ENCODE data around the gene CLDN11.

- TF ChIP-seq YY1 (IDR thresholded peaks at IDR 0.05; ENCODE audit: low read depth, low read length) (no peak), MAX (IDR thresholded peaks at IDR 0.05; ENCODE audit: low read depth, low read length) (no peak), SREBF2 (IDR thresholded peaks at IDR 0.05; ENCODE audit: low read length) (no peak), POLR2AphosphoS5 (IDR thresholded peaks at IDR 0.05; ENCODE audit: low read length) (no peak), TAF1 (IDR thresholded peaks at IDR 0.05; ENCODE audit: borderline replicate concordance, low read depth, low read length) (no peak), EZH2 (IDR thresholded peaks at IDR 0.05; ENCODE audit: borderline replicate concordance, control insufficient read depth, low read depth, low read length) (no peak)
- TF ChIP-seq, protein P1, sequence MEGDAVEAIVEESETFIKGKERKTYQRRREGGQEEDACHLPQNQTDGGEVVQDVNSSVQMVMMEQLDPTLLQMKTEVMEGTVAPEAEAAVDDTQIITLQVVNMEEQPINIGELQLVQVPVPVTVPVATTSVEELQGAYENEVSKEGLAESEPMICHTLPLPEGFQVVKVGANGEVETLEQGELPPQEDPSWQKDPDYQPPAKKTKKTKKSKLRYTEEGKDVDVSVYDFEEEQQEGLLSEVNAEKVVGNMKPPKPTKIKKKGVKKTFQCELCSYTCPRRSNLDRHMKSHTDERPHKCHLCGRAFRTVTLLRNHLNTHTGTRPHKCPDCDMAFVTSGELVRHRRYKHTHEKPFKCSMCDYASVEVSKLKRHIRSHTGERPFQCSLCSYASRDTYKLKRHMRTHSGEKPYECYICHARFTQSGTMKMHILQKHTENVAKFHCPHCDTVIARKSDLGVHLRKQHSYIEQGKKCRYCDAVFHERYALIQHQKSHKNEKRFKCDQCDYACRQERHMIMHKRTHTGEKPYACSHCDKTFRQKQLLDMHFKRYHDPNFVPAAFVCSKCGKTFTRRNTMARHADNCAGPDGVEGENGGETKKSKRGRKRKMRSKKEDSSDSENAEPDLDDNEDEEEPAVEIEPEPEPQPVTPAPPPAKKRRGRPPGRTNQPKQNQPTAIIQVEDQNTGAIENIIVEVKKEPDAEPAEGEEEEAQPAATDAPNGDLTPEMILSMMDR (IDR thresholded peaks at IDR 0.05 in 2 of 3, conservative IDR thresholded peaks at IDR 0.05 in 1 of 3; ENCODE audit: control insufficient read depth in 2 of 3, extremely low read depth in 1 of 3, insufficient read depth in 1 of 3, low read depth in 3 of 3, low read length in 3 of 3): no peak
These were observed 35.8 kb downstream of the CLDN11 start for GRCh38 chr3:170454509-170454908.
